ENCODE results near the gene NUB1. TPM values are rescaled to one million over a fixed set of nuclear protein-coding genes. Genes with fewer than 3 reads are reported as not detected.

NUB1 gene
- total RNA-seq, 1 donor: 33.1 TPM

- peak in 1 of 3 donors; percentile 38 for DNase-seq (ENCODE audit: low read depth in 2 of 3, low spot score in 2 of 3)
Measured at GRCh38 chr7:151342102-151342646, 562 bp downstream of the NUB1 start.

DNA sequence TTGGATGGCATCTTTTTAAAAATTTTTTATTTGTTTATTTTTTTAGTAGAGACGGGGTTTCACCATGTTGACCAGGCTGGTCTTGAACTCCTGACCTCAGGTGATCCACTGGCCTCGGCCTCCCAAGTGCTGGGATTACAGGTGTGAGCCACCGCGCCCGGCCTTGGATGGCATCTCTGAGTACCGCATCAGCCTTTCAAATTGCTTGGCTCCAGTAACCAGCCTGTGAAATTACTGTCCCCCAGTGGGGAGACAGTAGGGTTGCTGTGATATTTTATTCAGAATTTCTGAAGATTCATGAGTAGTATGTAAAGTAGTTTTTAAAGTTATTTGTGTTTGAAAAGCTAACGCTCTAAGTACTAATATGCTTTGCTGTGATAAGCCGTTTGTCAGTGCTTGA lies 1.2 kb downstream of the NUB1 start:
- no peak for DNase-seq (ENCODE audit: low read depth in 2 of 3, low spot score in 2 of 3)

DNA sequence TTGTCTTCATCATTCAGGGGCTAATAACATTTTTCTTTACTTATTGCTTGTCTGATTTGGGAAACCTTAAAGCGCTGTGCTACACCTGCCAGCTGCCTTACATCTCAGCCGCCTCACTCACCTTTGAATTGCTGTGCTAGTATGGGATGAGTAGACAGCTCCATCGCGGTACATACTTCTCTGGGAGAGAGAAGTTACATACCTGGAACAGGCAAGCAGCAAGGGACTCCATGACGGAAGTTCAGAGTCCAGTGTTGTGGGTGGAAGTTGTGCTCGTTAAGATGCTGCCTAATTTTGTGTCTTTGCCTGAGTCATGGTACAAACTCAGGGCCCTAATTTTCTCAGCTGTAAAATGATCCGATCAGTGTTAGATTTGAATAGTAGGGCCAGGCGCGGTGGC lies 1.9 kb downstream of the NUB1 start:
- DNase-seq (ENCODE audit: low read depth in 2 of 3, low spot score in 2 of 3): no peak

DNA sequence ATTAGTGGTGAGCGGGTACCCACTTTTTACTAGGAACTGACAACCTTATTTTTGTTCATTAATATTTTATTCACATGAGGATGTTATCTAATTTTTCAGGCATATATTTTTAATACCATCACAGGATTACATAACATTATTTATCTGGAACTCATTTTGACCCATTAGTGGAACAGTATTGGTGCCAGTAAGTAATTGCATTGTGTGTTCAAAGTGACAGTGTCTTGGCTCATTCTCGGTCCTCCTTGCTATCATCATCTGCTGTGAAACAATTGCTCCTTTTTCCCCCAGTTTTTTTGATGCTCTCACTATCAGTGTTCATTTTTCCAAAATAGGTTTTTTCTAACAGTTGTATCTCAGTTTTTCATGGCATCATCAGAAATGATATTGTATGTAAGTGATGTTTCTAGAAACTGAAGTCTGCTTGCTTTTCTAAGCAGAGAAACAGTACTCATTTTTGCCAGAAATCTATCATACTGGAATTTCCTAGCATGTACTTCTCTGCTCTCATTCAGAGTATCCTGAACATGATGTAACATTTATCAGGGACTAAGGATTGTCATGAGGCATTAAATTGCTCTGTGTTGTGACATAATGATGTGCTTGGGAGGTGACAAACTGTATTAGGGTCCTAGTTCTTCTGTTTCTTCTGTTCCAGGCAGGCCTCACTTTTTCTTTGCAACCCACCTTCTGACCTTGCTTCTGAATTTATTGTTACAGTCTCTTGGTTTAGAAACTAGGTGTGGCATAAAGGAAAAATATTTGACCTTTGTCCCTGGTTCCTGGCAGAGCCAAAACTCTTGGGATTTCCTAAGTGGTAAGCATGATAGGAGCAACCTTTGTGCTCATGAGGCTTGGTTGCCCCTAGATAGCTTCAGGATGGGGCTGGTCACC lies 4.2 kb downstream of the NUB1 start:
- no peak for DNase-seq (ENCODE audit: low read depth in 2 of 3, low spot score in 2 of 3)

- no peak for DNase-seq (ENCODE audit: low read depth in 2 of 3, low spot score in 2 of 3)
Measured at GRCh38 chr7:151346470-151346769, 4.8 kb downstream of the NUB1 start.

DNA sequence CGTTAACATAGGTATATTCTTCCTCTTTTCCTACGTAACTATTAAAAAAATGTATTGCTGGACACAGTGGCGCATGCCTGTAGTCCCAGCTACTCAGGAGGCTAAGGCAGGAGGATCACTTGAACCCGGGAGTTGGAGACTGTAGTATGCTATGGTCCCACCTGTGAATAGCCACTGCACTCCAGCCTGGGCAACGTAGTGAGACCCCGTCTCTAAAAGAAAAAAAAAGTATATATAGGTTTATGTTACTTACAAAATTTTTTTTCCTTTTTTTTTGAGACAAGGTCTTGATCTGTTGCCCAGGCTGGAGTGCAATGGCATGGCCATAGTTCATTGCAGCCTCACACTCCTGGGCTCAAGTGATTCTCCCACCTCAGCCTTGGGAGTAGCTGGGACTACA lies 5.6 kb downstream of the NUB1 start:
- DNase-seq (ENCODE audit: low read depth in 2 of 3, low spot score in 2 of 3): no peak

- no peak for DNase-seq (ENCODE audit: low read depth in 2 of 3, low spot score in 2 of 3)
Measured at GRCh38 chr7:151348970-151349369, 7.4 kb downstream of the NUB1 start.

GRCh38 chr7:151349507-151349853 lies 7.9 kb downstream of the NUB1 start:
- DNase-seq (ENCODE audit: low read depth in 2 of 3, low spot score in 2 of 3): no peak

DNA sequence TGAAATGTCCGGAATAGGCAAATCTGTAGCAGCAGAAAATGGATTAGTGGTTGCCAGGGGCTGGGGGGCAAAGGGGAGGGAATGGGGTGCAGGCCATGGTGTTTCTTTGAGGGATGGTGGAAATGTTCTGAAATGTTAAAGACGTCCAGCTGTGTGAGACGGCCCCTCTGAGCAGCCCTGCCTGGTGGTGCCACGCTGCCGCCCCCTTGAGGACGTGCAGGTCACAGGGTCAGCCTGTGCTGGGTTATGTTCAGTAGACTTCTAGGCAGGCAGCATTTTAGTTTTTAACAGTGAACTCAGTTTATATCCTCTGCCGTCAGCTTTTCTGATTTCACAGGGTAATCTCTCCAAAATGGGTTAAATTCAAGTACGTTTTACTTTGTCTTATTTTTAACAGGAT lies 9.4 kb downstream of the NUB1 start:
- DNase-seq (ENCODE audit: low read depth in 2 of 3, low spot score in 2 of 3): peak in 1 of 3 donors; percentile 32

DNA sequence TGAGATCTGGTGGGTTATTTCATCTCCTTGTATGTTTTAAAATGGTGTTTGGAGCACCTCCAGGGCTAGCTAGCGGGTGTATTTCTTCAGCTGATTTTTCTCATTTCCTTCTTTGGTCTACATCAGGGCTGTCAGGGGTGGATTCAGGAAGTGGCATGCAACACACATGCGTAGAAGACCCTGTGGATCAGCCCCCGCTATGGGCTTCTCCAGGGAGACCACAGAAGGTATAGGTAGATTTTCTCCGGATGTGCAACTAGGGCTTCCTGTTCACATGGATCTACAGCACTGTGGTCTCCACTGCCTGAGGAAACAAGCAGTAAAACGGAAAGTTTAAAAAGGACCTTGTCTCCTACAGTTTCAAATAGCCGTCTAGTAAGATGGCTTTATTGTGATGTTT lies 10.4 kb downstream of the NUB1 start:
- peak in 2 of 3 donors; percentile 68 to 82 for DNase-seq (ENCODE audit: low read depth in 2 of 3, low spot score in 2 of 3)

DNA sequence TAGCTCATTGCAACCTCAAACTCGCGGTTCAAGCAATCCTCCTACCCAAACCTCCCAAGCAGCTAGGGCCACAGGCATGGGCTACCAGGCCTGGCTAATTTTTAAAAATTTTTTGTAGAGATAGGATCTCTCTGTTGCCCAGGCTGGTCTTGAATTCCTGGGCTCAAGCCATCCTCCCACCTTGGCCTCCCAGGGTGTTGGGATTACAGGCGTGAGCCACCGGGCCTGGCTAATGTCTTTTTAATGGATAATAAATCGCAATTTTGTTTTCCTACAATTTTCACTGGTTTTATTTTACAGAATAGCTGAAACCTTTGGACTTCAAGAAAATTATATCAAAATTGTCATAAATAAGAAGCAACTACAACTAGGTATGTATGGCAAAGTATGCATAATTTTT lies 10.9 kb downstream of the NUB1 start:
- DNase-seq (ENCODE audit: low read depth in 2 of 3, low spot score in 2 of 3): no peak

DNA sequence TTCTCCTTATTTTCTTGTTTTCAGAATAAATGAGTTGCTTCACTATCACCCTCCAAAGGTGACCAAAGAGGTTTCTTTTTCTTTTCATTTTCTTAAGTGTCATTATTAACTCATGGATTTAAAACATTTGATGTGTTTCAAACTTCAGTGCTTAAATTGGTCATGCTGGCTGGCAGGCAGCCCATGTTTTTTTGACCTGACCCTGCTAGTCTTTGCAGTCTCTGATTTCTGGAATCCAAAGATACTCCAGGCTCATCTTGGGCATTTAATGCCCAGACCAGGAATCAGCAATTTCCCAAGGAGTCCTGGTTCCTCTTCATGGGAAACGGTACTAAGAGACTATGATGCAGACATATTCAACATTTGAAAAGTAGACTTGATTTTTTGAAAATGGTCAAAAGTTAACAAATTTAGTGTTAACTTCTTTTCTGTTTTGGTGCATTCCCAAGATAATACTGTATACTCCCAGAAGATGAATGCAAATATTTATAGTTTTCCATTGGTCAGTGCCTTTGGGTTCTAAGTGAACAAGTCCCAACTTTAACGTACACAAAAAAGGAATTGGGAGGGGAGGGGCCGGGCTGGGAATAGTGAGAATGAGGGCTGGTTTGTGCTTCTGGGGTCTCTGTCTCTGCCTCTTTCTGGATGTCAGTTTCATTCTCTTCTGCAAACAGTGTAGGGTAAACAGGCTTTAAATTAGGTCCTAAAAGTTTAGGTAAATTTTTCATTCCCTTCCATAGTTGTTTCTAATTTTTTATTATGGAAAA lies 19.8 kb downstream of the NUB1 start:
- no peak for DNase-seq (ENCODE audit: low read depth in 2 of 3, low spot score in 2 of 3)

- DNase-seq (ENCODE audit: low read depth in 2 of 3, low spot score in 2 of 3): no peak
Measured at GRCh38 chr7:151363182-151363581, 21.6 kb downstream of the NUB1 start.

- DNase-seq (ENCODE audit: low read depth in 2 of 3, low spot score in 2 of 3): no peak
Measured at GRCh38 chr7:151366166-151366879, 24.7 kb downstream of the NUB1 start.

DNA sequence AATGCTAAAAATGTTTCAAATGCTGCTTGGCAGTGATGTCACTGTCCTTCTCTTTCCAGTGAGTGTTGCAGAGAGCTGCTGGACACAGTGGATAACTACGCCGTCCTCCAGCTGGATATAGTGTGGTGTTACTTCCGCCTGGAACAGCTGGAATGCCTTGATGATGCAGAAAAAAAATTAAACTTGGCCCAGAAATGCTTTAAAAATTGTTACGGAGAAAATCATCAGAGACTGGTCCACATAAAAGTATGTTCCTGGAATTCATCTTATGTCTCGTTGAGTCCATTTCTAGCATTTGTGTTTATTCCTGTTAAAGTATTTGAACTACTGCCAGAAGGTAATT lies 25.2 kb downstream of the NUB1 start:
- no peak for DNase-seq (ENCODE audit: low read depth in 2 of 3, low spot score in 2 of 3)

DNA sequence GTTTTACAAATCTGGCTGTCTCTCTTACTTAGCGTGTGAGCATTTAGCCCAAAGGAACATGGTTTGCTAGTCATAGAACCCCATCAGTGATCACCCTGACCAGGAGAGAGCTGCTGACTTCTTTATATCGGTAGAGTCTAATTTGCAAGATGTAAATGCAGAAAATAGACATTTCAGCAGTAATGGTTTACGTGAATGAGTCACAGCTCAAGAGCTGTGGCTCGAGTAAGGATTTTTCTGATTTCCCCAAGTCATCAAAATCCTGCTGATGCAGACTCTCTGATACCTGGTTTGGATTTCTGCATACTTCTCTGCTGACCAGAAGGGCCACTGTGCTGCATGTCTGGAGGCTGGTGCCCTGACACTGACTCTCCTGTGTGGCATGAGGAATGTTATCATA lies 25.7 kb downstream of the NUB1 start:
- DNase-seq (ENCODE audit: low read depth in 2 of 3, low spot score in 2 of 3): no peak

DNA sequence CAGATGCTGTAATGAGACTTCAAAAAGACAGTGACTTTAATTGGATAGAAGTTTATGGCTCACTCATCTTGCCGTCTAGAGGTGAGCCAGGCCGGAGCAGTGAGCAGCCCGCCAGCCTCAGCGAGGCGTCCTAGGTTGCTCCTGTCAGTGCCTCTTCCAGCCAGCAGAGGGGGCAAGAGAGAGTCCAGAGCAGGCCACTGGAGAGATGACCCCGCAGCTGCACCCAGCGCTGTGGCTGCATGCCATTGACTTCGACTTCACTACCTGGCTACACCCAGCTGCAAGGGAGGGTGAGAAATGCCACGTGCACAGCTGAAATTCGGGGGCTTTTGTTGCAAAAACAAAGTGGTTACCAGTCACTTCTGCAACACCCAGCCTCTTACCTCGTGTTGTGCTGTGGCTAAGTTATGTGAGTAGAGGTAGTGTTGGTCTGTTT lies 26.5 kb downstream of the NUB1 start:
- peak; percentile 60 to 77 (median 68) for DNase-seq (ENCODE audit: low read depth in 2 of 3, low spot score in 2 of 3)

- no peak for DNase-seq (ENCODE audit: low read depth in 2 of 3, low spot score in 2 of 3)
Measured at GRCh38 chr7:151371266-151371665, 29.7 kb downstream of the NUB1 start.

DNA sequence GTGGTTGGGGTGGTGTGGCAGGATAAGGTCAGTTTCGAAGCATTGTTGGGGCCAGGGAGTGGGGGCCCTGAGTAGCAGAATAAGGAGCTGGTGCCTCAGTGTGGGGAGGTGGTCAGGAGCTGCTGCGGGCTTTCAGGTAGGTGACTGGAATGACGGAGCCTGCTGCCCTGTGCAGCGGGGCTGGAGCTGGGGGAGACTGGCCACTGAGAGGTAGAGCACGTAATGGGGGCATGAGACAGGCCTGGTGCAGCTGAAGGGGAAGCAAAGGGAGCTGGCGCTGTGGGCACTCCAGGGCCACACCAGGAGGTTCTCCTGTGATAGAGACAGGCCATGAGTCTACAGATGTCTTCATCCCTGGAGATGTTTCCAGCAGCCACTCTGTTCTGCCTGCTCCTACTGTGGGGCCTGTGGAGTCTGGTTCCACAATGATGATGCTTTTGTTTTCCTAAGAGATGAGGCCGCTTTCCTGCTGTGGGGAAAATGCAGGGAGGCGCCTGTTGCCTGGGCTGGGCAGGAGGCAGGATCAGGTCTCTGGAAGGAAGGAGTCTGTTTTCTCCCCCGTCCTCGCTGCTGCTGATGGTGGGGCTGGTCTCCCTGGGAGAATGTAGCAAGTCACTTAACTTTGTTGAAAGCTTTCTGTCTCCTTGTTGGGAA lies 31.1 kb downstream of the NUB1 start:
- no peak for DNase-seq (ENCODE audit: low read depth in 2 of 3, low spot score in 2 of 3)

DNA sequence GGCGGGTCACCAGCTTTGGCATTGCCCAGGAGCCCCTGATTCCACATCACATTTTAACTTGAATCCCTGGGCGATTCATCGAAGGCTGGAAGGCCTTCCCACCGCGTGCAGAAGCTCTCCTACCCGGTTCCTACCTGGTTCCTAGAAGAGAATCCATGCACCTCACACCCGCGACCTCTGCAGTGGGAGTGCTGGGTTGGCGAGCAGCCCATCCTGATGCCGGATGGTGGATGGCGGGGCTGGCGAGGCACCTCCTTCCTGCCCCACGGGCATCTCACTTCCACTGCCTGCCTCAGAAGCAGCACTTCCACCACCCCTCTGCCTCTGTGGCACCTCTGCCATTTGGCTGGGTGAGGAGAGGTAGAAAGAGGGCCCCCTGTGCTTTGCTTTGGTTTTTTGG lies 32.0 kb downstream of the NUB1 start:
- DNase-seq (ENCODE audit: low read depth in 2 of 3, low spot score in 2 of 3): no peak

DNA sequence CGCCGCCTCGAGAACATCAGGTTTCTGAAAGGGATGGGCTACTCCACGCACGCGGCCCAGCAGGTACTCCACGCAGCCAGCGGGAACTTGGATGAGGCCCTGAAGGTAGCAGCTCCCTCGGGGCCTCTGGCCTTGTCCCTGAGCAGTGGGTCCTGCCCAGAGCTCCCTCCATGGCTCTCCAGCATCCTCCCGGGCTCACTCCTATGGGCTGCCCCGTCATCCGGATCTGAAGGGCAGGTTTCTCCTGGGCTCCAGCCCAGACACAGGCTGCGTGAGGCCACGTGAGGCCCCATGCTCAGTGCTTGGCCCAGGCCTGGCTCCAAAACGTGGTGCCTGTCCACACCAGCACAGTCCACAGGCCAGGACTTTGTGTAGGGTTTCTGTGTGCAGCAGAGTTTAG lies 32.5 kb downstream of the NUB1 start:
- DNase-seq (ENCODE audit: low read depth in 2 of 3, low spot score in 2 of 3): no peak

Data from hematopoietic multipotent progenitor cell (in vitro differentiated cells).